ENCODE data around the gene LTB4R2. TPM values are rescaled to one million over a fixed set of nuclear protein-coding genes. Genes with fewer than 3 reads are reported as not detected.

Gene LTB4R2
- total RNA-seq, 2 donors from 2014 or later, result 21.5 to 23.4 TPM

DNA sequence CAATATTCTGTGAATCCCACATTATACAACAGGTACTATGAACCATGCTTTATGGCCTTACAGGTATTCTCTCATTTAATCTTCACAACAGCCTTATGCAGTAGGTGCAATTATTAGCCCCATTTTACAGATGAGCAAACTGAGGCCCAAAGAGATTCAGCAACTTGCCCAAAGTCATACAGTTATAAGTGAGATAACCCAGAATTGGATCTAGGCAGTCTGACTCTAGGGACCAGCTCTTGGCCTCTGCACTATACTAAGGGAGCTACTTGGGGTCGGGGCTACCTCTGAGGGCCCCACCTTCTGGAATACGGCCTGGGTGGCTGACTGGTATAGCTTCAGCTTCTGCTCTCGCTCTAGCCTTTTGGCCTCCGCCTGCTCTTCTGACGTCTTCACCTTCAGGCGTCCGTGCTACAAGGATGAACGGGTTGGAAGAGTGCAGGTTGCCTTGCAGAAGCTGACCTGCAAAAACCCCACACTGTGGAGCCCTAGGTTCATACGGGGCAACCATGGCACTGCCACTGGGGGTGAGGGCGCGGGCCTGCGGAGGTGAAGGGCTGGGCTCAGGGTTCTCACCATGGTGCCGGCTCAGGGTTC is 39.3 kb upstream of the LTB4R2 start:
- no peaks in the 10 kb centered on the region for H3K9me3 Mint-ChIP-seq
- peak overlapping the region; percentile 75 to 83 for H3K4me3 Mint-ChIP-seq
- no peaks in the 10 kb centered on the region for H3K27me3 Mint-ChIP-seq (ENCODE audit: low read depth)

DNA sequence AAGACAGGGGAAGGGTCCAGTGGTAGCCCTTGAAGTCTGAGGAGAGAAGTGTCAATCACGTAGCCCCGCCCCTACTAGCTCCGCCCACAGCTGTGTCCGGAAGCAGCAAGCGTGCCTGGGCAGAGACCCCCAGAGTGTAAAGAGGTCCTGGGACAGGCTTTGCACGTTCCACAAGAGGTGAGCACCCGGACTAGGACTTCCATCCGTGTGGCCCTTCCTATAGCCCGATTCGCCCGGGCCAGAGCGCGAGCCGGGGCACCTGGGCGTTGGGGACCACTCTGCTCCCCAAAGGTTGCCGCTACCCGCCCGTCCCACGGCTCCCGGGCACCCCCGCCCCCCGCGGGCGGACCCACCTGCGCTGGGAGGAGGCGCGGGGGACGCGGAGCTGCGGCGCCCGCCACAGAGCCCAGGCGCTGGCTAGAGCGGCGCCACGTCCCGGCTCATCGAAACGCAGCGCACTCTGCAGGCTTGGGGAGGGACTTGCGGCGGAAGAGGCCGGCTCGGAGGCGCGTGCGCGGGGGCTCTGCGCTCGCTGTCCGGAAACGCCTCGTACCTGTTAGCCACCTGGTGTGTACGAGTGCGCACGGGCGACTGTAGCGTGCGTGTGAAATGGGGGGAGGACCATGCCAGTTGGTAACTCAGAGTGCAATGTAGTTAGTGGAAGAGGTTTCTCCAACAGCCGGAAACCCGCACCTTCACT is 38.7 kb upstream of the LTB4R2 start, which contains the start of gene RABGGTA:
RABGGTA (minus strand) TSS at position 464 of the 700 bp plus-strand sequence. CDS start 482 bp downstream, outside the sequence.
- peak within 1 kb of the TSS; percentile 91 for H3K27ac Mint-ChIP-seq
- no peaks in the 10 kb centered on the region for H3K9me3 Mint-ChIP-seq
- ATAC-seq (replicated peaks in 1 of 2) (peak; percentile 78 to 83), DNase-seq (peak; percentile 91 to 92)
- peaks cover 2 to 4% of the 10 kb centered on the region in 2 donors for H3K36me3 Mint-ChIP-seq (ENCODE audit: insufficient read depth in 2 of 2)
- H3K4me1 Mint-ChIP-seq (ENCODE audit: low read depth), result peaks cover 53% of the 10 kb centered on the region
- peak within 1 kb of the TSS; percentile 75 to 83 for H3K4me3 Mint-ChIP-seq
- H3K27me3 Mint-ChIP-seq (ENCODE audit: low read depth), result no peaks in the 10 kb centered on the region

More for the DNA sequence above, 39.3 kb upstream of the LTB4R2 start:
- ATAC-seq (replicated peaks in 1 of 2) (no peak), DNase-seq (no peak)
- Mint-ChIP-seq H3K4me1 (ENCODE audit: low read depth) (peaks cover 52% of the 10 kb centered on the region), H3K36me3 (ENCODE audit: insufficient read depth in 2 of 2) (peaks cover 2 to 4% of the 10 kb centered on the region in 2 donors), H3K27ac (peak overlapping the region; percentile 88)

DNA sequence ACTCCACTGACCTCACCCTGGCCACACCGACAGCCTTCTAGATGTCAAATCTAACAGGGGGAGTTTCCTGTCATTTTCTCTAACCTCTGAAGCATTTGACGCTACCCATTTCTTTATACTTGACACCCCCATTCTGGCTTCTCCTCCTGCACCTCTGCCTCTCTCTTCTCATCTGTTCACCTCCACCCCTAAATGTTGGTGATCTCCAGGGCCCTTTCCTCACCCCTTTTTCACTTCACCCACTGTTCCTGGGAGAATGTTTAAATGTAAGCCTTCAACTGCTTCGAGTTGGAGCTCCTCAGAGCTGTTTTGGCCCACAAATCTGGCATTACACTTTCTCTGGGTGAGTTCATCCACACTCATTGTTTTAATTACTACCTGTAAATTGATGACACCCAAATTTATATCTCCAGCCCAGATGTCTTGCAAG is 38.1 kb upstream of the LTB4R2 start:
- no peak for DNase-seq
- ATAC-seq (replicated peaks in 1 of 2), result no peak
- H3K36me3 Mint-ChIP-seq (ENCODE audit: insufficient read depth in 2 of 2), result peaks cover 0 to 4% of the 10 kb centered on the region in 2 donors
- H3K27ac Mint-ChIP-seq, result peak overlapping the region; percentile 91
- peak overlapping the region; percentile 75 to 83 for H3K4me3 Mint-ChIP-seq
- no peaks in the 10 kb centered on the region for H3K9me3 Mint-ChIP-seq
- H3K4me1 Mint-ChIP-seq (ENCODE audit: low read depth), result peaks cover 57% of the 10 kb centered on the region
- H3K27me3 Mint-ChIP-seq (ENCODE audit: low read depth), result no peaks in the 10 kb centered on the region

DNA sequence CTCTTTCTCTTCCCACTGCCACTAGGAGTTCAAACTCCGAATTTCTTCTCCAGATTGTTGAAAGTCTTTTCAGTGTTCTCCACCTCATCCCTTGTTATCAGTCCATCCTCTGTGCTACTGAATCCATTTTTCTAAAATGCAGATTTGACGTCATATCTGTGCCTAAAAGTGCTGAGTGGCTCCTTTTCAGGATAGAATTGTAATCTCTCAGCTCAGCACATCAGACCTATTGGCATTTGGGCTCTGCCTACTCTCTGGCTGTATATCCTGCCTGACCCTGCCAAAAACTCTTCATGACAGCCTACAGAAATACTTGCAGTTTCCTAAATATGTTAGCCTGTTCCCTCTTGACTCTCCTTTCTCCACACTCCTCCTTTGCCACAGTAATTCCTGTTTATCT is 37.5 kb upstream of the LTB4R2 start:
- Mint-ChIP-seq H3K9me3 (no peaks in the 10 kb centered on the region), H3K27me3 (ENCODE audit: low read depth) (no peaks in the 10 kb centered on the region), H3K27ac (peak overlapping the region; percentile 91), H3K36me3 (ENCODE audit: insufficient read depth in 2 of 2) (no peaks in the 10 kb centered on the region), H3K4me3 (peak overlapping the region; percentile 75 to 83), H3K4me1 (ENCODE audit: low read depth) (peaks cover 63% of the 10 kb centered on the region)
- ATAC-seq (replicated peaks in 1 of 2) (no peak), DNase-seq (no peak)

DNA sequence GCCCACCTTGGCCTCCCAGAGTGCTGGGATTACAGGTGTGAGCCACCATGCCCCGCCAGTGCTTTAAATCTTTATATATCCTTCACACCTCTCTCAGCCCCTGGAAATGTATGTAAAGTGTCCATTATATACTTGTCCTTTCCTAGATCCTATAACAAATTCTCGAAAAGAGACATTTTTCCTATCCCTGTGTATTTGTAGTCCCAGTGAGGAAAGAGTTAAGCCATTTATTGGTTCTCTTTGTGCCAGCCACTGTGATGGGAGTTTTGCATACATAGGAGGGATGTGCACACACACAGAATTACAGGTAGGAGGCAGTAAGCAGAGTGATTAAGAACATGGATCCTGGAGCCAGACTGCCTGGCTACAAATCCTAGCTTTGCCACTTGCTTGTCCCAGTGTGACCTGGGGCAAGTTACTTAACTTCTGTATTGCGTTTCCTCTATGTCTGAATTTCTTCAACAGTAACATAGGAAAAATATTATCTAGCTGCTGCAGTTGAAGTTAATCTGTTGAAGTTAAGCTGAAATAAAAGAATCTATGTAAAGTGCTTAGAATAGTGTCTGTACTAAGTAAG is 36.4 kb upstream of the LTB4R2 start:
- H3K4me3 Mint-ChIP-seq, result peak overlapping the region; percentile 60
- peaks cover 73% of the 10 kb centered on the region for H3K4me1 Mint-ChIP-seq (ENCODE audit: low read depth)
- peak overlapping the region; percentile 83 for H3K27ac Mint-ChIP-seq
- peaks cover 3 to 4% of the 10 kb centered on the region in 2 donors for H3K36me3 Mint-ChIP-seq (ENCODE audit: insufficient read depth in 2 of 2)
- DNase-seq (no peak), ATAC-seq (replicated peaks in 1 of 2) (no peak)
- peaks cover 0 to 5% of the 10 kb centered on the region in 2 donors for H3K9me3 Mint-ChIP-seq
- H3K27me3 Mint-ChIP-seq (ENCODE audit: low read depth), result no peaks in the 10 kb centered on the region

DNA sequence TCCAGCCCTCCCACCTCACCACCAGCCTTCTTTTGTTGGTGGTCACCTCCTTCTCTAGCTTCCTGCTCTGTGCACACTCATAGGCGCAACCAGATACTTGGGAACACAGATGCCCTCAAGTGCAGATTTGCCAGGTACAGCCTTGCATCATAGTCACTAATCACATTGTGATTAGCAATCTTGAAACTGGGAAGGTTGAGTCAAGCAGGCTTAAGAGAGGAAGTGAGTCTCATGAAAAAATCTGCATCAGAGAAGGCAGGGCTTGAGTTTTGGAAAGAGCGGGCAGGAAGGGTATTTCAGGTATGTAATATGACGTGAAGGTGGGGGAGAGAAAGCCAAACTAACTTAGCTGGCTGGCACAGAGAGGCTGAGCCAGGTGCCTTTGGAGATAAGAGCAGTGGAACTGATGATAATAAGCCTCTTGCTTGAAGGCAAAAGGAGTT is 35.8 kb upstream of the LTB4R2 start:
- DNase-seq (peak; percentile 72 to 75), ATAC-seq (replicated peaks in 1 of 2) (peak; percentile 64 to 68)
- peaks cover 0 to 7% of the 10 kb centered on the region in 2 donors for H3K9me3 Mint-ChIP-seq
- H3K36me3 Mint-ChIP-seq (ENCODE audit: insufficient read depth in 2 of 2), result peaks cover 3 to 4% of the 10 kb centered on the region in 2 donors
- no peaks in the 10 kb centered on the region for H3K27me3 Mint-ChIP-seq (ENCODE audit: low read depth)
- peak overlapping the region; percentile 9 for H3K27ac Mint-ChIP-seq
- H3K4me3 Mint-ChIP-seq, result peak overlapping the region; percentile 60
- H3K4me1 Mint-ChIP-seq (ENCODE audit: low read depth), result peaks cover 79% of the 10 kb centered on the region

DNA sequence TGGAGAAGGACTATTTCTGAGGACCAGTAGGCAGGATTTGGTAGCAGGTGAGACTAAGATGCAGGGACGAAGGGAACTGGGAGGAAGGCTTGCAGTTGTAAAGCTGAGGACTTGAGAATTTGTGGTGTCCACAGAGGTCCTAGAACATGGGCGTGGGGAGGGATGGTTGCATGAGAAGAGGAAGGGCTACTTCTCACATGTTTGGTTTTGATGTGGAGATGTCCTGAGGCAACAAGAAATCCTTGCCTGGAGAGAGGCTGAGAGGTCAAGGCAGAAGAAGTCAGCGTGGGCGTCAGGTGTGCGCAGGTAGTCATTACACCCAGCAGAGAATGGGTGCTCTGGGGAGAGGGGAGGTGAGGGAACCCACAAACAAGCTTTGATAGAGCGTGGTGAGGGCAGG is 32.9 kb upstream of the LTB4R2 start:
- H3K27ac Mint-ChIP-seq, result peak overlapping the region; percentile 1
- H3K9me3 Mint-ChIP-seq, result peaks cover 0 to 7% of the 10 kb centered on the region in 2 donors
- peaks cover 87% of the 10 kb centered on the region for H3K4me1 Mint-ChIP-seq (ENCODE audit: low read depth)
- H3K36me3 Mint-ChIP-seq (ENCODE audit: insufficient read depth in 2 of 2), result peaks cover 3 to 4% of the 10 kb centered on the region in 2 donors
- H3K27me3 Mint-ChIP-seq (ENCODE audit: low read depth), result no peaks in the 10 kb centered on the region
- ATAC-seq (replicated peaks in 1 of 2), result no peak
- DNase-seq, result no peak
- peak overlapping the region in 1 of 2 donors; percentile 27 for H3K4me3 Mint-ChIP-seq

DNA sequence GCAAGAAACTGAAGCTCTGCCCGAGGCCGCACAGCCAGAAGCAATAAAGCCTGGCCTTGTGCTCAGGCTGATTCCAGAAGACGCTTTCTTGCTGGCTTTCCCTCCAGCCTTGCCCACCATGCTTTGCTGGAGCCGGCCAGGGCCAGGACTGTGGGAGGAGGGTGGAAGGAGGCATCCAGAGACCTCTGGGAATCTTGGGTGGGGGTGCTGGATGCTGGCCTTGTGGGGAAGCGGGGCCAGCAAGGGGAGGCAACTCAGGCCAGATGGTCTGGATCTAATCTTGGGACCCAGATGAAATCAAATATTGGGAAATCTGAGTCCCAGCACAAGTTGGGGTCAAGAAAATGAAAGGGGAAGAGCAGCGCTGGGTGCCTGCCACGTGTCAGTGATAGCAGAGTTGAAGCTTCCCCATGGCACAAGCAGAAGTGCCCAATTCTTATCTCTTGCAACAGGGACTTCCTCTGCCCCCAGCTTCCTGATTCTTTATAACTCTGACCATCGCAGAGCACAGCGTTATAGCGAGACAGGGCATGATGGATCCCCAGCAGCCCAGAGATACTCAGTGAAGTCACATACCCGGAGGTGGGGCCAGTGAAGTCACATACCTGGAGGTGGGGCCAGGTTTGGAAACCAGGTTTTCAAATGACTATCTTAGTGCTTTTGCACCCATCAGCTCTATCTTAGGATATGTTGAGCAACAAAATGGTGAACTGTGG is 32.2 kb upstream of the LTB4R2 start:
- peak overlapping the region; percentile 40 for H3K27ac Mint-ChIP-seq
- DNase-seq, result peak; percentile 36 to 49
- peak overlapping the region; percentile 60 to 64 for H3K4me3 Mint-ChIP-seq
- ATAC-seq (replicated peaks in 1 of 2), result no peak
- H3K36me3 Mint-ChIP-seq (ENCODE audit: insufficient read depth in 2 of 2), result peaks cover 3 to 4% of the 10 kb centered on the region in 2 donors
- peaks cover 80% of the 10 kb centered on the region for H3K4me1 Mint-ChIP-seq (ENCODE audit: low read depth)
- H3K9me3 Mint-ChIP-seq, result peaks cover 0 to 7% of the 10 kb centered on the region in 2 donors
- H3K27me3 Mint-ChIP-seq (ENCODE audit: low read depth), result no peaks in the 10 kb centered on the region

DNA sequence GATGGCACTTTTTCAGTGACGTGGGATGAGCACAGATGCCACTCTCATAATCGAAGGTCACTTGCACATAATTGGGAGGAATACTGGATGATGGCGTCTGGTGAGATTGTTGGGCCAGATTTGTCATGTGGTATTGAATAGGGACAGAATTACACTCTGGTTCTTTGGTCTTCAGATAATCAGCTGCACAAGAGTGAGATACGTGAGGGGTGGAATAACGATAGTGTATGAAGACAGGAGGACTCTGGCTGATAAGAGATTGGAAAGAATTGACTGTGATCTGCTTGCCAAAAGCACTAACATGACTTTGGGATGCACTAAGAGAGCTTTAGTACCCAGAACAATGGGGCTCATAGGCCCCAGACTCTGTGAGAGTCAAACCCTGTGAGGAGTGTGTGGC is 31.5 kb upstream of the LTB4R2 start:
- H3K27ac Mint-ChIP-seq, result peak overlapping the region; percentile 40
- no peak for ATAC-seq (replicated peaks in 1 of 2)
- DNase-seq, result no peak
- H3K4me1 Mint-ChIP-seq (ENCODE audit: low read depth), result peaks cover 74% of the 10 kb centered on the region
- peak overlapping the region; percentile 60 to 64 for H3K4me3 Mint-ChIP-seq
- H3K9me3 Mint-ChIP-seq, result peaks cover 0 to 7% of the 10 kb centered on the region in 2 donors
- no peaks in the 10 kb centered on the region for H3K27me3 Mint-ChIP-seq (ENCODE audit: low read depth)
- peaks cover 3 to 4% of the 10 kb centered on the region in 2 donors for H3K36me3 Mint-ChIP-seq (ENCODE audit: insufficient read depth in 2 of 2)

DNA sequence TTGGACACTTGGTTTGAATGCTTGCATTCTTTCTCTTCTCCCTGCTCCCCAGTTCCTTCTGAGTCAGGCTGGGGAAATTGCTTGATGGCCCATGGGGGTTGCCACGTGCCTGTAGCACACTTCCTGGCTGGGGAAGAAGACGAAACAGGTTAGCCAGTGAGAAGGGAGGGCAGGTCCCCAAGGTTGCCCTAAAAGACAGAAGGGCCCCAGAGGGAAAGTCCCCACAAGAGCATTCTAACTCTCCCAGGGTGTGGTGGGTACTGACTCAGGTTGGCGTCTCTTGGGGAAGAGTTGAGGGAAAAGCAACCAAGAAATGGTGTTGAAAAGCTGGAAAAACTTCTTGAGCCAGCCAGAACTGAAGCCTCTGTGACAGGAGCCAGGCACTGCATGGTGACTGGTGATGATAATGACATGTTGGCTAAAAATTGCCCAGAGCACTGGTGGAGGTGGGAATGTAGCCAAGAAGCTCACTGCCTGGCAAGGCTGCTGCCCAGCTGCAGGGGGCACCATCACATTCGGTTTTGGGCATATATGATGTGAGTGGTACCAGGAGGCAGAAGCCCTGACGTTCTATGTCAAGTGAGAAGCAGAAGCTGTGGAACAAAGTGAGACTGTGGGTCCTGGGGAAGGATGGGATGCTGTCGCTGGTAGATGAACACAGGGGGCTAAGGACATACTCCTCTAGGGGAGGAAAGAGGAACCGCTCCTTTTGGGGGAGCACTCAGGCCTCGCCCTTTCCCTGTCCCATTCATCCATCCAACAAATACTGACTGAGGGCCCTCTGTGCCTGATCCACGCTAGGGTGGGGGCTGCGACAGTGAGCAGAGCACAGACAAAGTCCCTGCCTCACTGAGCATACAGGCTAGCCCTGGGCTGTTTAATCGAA is 30.4 kb upstream of the LTB4R2 start:
- no peaks in the 10 kb centered on the region for H3K27me3 Mint-ChIP-seq (ENCODE audit: low read depth)
- peak overlapping the region; percentile 60 to 64 for H3K4me3 Mint-ChIP-seq
- H3K27ac Mint-ChIP-seq, result peak overlapping the region; percentile 27
- H3K36me3 Mint-ChIP-seq (ENCODE audit: insufficient read depth in 2 of 2), result peaks cover 3 to 4% of the 10 kb centered on the region in 2 donors
- DNase-seq, result peak; percentile 62 to 65
- peaks cover 62% of the 10 kb centered on the region for H3K4me1 Mint-ChIP-seq (ENCODE audit: low read depth)
- peaks cover 0 to 7% of the 10 kb centered on the region in 2 donors for H3K9me3 Mint-ChIP-seq
- ATAC-seq (replicated peaks in 1 of 2), result peak; percentile 83 to 88

DNA sequence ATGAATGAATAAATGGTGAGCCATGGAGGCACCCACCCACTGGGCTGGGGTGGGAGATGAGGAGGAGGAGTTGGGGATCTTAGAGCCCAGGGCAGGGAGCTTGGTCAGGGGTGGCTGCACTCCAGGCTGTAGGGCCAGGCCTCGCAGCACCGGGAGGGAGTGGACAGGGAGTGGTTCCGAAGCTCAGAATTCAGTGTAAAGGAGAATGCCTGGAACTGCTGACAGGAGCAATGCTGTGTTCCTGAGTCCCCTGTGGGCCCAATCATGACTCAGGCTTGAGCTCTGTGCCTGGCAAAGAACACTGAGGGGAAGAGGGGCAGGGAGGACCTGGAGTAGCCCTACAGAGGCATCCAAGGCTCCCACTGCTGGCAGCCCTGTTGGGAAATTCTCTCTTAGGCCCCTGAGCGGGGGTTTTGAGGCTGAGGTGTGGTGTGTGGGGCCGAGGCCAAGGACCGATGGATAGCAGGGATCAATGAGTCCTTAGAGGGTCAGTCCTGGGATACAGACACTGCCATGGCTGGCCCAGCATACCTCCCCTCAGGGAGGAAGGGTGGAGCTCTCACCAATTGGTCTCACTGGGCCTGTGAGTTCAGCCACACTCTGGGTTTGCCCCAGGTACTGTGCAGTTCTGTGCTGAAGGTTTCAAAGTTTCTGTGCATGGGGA is 29.0 kb upstream of the LTB4R2 start:
- Mint-ChIP-seq H3K9me3 (peaks cover 0 to 7% of the 10 kb centered on the region in 2 donors), H3K4me1 (ENCODE audit: low read depth) (peaks cover 52% of the 10 kb centered on the region), H3K27ac (peak overlapping the region; percentile 18), H3K27me3 (ENCODE audit: low read depth) (peaks cover under 1% of the 10 kb centered on the region), H3K36me3 (ENCODE audit: insufficient read depth in 2 of 2) (peaks cover 3 to 4% of the 10 kb centered on the region in 2 donors), H3K4me3 (no peak overlapping the region)
- DNase-seq (no peak), ATAC-seq (replicated peaks in 1 of 2) (no peak)
